HG03039 (cell line): ENCODE measurements around the gene HM13.
"Not testable (repeated sequence)": the region's sequence is repeated elsewhere in the genome, so short reads cannot be mapped to it uniquely, and the experiment has no call there.

Experiments
- ATAC-seq: cut with Tn5 transposase; IDR thresholded peaks from one replicate; pipeline ENCODE4 v1.9.1; 2021; ENCODE audit warnings: mild to moderate bottlenecking, moderate library complexity; ENCODE audit not compliant: unreplicated experiment

HM13 gene

GRCh38 chr20:31566319-31566657, 52.0 kb downstream of the HM13 start:
- ATAC-seq: no peak

- no peak for ATAC-seq
Observed at GRCh38 chr20:31566658-31567379, 52.6 kb downstream of the HM13 start.

DNA sequence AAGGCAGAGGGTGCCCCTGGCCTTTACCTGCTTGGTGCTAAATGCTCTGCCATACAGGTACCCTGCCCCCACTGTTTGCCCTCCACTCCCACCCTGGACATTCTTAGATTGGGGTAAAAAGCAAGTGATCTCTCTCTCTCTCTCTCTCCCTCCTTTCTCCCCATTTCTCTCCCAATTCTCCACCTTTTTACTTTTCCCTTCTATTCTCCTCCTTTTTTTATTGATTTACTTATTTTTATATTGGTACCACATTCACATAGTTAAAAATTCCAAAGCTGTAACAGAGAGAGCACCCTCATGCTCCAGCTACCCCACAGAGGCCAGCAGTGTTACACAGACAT, 53.1 kb downstream of the HM13 start:
- ATAC-seq: no peak

DNA sequence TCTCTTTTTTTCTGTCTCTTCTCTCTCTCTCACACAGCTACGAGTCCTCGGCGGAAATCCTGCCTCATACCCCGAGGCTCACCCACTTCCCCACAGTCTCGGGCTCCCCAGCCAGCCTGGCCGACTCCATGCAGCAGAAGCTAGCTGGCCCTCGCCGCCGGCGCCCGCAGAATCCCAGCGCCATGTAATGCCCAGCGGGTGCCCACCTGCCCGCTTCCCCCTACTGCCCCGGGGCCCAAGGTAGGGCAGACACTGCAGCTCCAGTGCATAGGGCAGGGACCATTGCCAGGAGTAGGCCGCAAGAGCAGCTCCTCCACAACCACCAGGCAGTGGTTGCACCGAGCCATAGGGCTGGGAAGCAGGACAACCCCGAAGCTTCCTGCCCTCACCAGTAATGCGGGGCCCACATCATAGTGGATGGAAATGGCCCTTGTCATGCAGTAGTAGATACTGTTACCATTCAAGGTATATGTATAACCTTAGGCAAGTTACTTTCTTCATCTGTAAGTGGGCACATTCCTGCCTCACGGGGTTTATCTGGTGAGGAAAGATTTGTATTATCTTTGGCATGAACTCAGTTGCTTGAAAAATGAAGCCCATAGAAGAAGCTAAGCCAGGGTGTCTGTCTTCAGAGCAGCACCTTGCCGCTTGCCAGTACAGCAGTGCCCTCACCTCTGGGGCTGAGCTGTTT, 53.9 kb downstream of the HM13 start:
- no peak for ATAC-seq

DNA sequence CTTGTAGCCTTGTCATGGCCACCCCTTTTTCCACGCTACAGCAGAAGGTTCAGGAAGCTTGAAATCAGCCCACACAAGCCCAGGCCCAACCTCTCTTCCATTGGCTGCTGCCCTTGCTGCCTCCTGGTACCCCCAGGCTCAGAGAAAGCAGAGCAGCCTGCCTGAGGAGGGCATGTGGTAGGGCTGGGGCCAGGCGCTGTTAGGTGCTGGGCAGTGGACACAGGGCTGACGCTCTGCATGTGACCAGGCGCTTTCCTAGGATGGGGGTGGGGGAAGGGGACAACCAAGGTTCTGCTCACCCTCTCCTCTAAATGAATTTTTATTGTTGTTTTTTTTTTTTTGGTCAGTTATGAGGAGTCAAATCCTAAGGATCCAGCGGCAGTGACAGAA, 54.5 kb downstream of the HM13 start:
- ATAC-seq: no peak

DNA sequence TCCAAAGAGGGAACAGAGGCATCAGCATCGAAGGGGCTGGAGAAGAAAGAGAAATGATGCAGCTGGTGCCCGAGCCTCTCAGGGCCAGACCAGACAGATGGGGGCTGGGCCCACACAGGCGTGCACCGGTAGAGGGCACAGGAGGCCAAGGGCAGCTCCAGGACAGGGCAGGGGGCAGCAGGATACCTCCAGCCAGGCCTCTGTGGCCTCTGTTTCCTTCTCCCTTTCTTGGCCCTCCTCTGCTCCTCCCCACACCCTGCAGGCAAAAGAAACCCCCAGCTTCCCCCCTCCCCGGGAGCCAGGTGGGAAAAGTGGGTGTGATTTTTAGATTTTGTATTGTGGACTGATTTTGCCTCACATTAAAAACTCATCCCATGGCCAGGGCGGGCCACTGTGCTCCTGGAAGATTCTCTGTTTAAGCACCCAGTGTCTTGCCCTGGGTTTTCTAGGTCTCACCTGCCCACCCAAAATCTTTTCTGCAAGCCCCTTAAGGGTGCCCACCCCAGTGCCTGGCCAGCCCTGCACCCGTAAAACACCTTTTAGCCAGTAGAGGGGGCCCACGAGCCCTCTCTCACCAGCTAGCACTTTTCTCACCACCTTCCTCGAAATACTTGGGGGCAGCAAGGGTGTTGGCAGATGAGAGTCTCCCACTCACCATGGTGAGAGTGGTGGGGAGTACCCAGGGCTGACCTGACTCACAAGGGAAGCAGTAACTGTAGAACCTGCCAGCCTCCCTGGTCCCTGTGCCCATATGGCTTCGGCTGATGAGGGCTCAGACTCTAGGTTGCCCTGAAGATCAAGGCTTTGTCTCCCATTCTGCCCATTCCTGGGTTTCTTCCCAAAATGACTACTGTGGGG, 55.1 kb downstream of the HM13 start:
- ATAC-seq: no peak

GRCh38 chr20:31570021-31570463, 55.8 kb downstream of the HM13 start:
- ATAC-seq: no peak

DNA sequence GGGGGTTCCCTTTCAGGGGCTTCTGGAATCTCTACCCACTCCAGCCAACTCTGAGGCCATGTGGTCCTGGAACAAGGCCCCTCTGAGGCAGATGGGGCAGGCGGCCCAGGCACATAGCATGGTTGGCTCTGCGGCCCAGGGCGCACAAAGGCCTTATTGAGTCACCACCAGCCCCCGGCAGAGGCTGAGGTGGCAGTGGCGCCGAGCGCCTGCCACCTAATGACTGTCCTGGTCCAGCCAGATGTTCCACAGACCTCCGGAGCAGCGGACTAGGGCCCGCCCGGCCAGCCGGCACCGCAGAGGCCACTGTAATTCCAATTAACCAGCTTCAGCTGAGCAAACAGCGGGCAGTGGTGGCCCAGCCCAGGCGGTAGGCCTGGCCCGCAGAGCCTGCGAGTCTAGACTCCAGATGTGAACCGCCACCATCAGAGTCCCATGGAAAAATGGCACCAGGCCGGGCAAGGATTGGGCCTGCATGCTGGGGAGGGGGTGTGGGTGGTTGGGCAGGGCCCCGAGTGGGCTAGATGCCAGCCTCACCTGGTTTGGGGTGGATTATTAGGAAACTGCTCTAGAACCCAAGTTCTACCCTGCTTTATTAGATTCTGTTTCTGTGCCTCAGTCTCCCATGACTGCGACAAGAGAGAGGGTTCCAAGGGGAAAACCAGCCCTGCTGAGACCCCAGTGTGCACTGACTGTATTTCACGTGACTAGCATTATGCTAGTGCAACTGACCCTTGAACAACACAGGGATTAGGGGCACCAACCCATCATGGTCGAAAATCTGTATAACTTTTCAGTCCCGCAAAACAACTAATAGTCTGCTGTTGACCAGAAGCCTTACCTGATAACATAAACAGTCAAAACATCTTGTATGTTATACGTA, 56.7 kb downstream of the HM13 start:
- ATAC-seq: no peak

DNA sequence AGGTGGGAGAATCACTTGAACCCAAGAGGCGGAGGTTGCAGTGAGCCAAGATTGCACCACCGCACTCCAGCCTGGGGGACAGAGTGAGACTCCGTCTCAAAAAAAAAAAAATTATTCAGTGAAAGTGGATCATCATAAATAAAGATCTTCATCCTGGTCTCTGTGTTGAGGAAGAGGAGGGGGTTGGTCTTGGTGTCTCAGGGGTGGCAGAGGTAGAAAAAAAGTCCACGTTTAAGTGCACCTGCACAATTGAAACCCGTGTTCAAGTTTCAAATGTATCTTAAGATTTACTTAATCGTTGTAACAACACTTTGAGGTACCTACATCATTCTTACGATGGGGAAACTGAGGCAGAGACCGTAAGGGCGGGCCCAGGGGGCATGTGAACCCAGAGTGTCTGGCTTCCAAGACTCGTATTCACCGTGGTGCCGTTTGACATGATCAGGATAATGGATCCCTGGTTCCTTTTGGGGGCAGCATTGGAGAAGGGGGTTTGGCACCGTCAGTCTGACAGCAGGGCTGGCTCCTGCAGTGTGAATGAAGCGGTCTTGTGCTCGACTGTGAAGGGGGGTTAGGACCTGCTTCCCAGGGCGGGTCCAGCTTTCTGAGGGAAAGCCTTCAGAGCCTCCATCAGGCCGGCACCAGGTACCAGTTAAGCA, 57.9 kb downstream of the HM13 start:
- ATAC-seq: no peak

DNA sequence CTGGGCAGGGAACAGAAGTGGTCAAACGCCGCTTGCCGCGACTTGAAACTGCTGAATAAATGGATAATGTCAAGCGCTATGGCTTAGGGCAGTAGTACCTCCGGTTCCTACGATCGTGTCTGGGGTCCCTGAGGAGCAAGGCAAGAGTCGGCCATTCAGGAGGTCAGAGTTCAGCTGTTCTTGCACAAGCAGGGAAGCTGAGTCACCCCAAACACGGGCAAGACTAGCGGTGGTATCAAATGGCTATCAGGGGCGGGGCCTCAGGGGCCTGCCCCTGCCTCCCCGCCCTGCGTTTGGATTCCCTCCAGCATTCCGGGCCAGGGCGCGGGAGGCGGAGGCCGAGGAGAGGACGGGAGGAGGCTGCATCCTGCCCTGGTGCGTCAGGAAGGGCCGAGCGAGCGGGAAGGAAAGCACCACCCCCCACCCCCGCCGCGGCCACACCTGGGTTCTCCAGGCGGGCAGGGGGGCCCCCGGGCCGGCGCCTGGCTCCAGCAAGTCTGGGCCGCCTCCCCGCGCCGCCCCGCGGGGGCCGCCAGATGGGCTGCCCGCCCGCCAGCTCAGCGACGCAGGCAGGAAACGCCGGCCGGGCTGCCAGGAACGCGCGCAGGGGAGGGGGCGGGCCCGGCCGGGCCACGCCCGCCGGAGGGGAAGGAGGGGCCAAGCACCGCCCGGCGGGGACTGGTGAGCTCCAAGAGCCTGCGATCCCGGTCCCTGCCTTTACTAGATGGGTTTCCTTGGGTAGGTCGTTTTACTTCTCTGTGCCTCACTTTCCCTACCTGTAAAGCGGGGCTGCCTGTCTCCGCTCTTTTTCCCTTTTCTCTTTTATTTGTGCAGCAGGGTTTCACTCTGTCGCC, 58.7 kb downstream of the HM13 start:
- peak; percentile 80 for ATAC-seq

DNA sequence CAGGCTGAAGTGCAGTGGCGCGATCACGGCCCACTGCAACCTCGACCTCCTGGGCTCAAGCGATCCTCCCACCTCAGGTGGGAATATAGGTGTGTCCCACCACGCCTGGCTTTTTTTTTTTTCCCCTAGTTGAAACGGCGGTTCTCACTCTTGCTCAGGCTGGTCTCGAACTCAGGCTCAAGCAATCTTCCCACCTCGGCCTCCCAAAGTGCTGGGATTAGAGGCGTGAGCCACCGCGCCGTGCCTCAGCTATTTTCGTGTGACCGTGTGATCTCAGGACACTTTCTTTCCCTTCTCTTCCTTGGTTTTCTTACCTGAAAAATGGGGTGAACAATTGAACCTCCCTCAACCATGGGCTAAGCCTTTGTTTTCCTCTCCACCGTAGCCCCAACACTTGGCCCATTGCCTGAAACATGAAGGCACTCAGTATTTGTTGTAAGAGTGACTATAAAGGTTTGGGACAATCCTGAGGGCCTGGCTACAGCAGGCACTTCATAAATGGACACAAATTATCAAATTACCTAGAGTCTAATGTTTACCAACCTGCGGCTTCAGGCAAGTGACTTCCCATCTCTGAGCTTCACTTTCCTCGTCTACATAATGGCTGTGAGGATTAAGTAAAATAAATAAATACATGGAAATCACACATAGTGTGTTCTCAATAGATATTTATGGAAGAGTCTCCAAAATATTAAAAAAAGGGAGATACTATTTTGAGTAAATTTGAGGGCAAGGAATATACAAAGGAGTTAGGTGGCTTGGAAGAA, 59.5 kb downstream of the HM13 start:
- ATAC-seq: no peak

DNA sequence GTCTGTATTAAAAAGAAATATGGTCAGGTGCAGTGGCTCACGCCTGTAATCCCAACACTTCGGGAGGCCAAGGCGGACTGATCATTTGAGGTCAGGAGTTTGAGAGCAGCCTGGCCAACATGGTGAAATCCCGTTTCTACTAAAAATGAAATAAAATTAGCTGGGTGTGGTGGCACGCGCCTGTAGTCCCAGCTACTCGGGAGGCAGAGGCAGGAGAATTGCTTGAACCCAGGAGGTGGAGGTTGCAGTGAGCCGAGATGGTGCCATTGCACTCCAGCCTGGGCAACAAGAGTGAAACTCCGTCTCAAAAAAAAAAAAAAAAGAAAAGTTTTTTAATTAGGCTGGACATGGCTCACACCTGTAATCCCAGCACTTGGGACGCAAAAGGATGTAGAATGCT, 60.7 kb downstream of the HM13 start:
- not testable (repeated sequence) for ATAC-seq

DNA sequence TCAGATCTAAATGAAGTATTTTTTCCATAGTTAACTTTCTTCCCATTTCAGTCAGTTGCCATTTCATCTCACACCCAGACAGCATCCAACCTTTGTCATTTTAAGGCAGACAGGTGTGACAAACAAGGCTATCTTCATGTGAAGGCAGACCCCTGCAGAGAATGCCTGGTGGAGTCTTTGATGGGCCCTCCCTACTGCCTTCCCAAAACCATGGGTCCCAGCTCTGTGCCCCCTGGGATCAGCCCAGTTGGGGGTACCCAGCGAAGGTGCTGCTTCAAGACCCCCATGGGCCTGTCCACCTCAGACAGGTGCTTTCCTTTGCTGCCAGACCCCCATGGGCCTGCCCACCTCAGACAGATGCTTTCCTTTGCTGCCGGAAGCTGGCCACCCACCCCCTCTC, 62.5 kb downstream of the HM13 start:
- ATAC-seq: no peak

DNA sequence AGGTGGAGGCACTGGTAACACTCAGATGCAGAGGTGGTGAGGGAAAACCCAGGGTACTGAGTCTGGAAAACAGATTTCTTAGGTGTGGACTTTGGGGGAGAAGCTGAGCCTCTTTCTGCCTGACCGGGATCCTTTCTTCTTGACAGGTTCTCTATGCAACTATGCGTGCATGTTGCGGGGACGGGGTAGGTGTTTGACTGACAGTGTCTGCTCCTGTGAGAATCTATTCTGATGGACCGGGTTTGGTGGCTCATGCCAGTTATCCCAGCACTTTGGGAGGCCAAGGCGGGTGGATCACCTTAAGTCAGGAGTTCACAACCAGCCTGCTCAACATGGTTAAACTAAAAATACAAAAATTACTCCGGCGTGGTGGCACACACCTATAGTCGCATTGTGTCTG, 63.0 kb downstream of the HM13 start:
- ATAC-seq: no peak

- no peak for ATAC-seq
Observed at GRCh38 chr20:31578448-31579138, 64.4 kb downstream of the HM13 start.

- no peak for ATAC-seq
Observed at GRCh38 chr20:31579245-31579644, 65.0 kb downstream of the HM13 start.

GRCh38 chr20:31579941-31580651, 65.9 kb downstream of the HM13 start:
- not testable (repeated sequence) for ATAC-seq

DNA sequence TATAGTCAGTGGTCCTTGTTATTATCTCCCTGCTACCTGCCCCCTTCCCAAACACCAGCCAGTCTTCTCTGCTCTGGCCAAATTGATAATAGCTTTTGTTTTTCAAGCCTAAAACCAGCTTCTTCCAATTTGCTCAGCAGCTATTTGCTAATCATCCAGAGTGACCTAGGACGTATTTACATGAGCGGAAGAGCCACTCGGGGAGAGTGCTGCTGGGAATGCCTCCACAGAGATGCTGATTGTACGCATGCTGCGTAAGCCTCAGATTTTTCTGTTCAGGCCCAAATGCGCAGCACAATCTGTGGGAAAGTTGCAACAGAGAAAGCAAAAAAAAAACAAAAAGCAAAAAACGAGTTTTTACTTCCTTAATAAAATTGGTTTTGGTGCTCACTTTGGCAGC, 66.5 kb downstream of the HM13 start:
- no peak for ATAC-seq
